Fibroblast of mammary gland (primary cell): Measurements from ENCODE around the gene SHOC2.
A peak's percentile ranks its signal among the peaks of the same experiment; 100 is the strongest.

Experiments used
- DNase-seq: peaks from one replicate; pipeline ENCODE4 v3.0.0-alpha.2; 2010; ENCODE audit warnings: low read depth
- H3K4me3 ChIP-seq: 2 replicates; pipeline ENCODE4 v1.5.1; 2011; ENCODE audit warnings: low read depth, mild to moderate bottlenecking, low read length, moderate library complexity; ENCODE audit not compliant: control insufficient read depth
- CTCF ChIP-seq: conservative IDR thresholded peaks from 2 replicates; pipeline ENCODE4 v1.5.1; 2011; ENCODE audit warnings: low read depth, low read length, inconsistent platforms; ENCODE audit not compliant: control insufficient read depth, insufficient read depth

Gene SHOC2

GRCh38 chr10:110944792-110945396 lies 25.5 kb downstream of the SHOC2 start:
- TF ChIP-seq CTCF, result no peak
- no peak overlapping the region for H3K4me3 ChIP-seq
- DNase-seq, result peak; percentile 93

GRCh38 chr10:110946496-110946895 lies 27.1 kb downstream of the SHOC2 start:
- DNase-seq, result no peak

GRCh38 chr10:110947061-110947595 lies 27.7 kb downstream of the SHOC2 start:
- DNase-seq, result peak; percentile 34
- no peak overlapping the region for H3K4me3 ChIP-seq
- no peak for TF ChIP-seq CTCF

More at GRCh38 chr10:110946496-110946895, 27.1 kb downstream of the SHOC2 start:
- TF ChIP-seq CTCF, result no peak
- H3K4me3 ChIP-seq, result no peak overlapping the region

DNA sequence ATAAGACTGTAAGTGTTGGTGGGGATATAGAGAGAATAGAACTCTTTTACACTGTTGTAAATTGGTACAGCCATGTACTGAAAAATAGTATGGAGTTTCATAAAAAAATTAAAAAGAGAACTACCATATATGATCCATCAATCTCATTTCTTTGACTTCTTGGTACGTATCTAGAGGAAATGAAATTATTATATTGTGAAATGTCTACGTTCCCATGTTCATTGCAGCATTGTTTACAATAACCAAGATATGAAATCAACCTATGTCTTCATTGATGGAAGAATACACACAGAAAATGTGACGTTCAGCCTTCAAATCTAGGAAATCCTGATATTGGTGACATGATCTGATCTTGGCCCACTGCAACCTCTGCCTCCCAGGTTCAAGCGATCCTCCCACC lies 32.0 kb downstream of the SHOC2 start:
- DNase-seq, result no peak
- TF ChIP-seq CTCF, result no peak
- no peak overlapping the region for H3K4me3 ChIP-seq

DNA sequence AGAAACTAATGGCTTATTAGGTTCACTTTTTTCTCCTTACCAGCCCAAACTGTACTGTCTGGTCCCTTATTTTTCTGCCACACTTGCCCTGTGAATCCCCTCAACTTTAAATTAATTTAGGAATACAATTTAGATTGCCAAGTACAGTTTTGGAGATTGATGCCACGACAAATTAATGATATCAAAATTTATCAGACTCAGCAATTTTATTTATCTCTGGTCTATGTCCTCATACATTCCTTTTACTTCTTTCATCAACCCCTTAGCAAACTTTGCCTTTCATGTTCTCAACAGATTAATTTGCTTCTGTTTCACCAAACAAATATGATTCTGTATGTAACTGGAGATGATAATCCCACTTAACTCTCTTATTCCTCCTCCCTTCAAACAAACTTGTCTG lies 38.2 kb downstream of the SHOC2 start:
- DNase-seq, result no peak
- TF ChIP-seq CTCF, result no peak
- no peak overlapping the region for H3K4me3 ChIP-seq

- H3K4me3 ChIP-seq, result no peak overlapping the region
- DNase-seq, result peak; percentile 11
- TF ChIP-seq CTCF, result no peak
Observed at GRCh38 chr10:110959379-110960332, 40.3 kb downstream of the SHOC2 start.
